ENCODE data around the gene TSHZ2.

TSHZ2 gene

DNA sequence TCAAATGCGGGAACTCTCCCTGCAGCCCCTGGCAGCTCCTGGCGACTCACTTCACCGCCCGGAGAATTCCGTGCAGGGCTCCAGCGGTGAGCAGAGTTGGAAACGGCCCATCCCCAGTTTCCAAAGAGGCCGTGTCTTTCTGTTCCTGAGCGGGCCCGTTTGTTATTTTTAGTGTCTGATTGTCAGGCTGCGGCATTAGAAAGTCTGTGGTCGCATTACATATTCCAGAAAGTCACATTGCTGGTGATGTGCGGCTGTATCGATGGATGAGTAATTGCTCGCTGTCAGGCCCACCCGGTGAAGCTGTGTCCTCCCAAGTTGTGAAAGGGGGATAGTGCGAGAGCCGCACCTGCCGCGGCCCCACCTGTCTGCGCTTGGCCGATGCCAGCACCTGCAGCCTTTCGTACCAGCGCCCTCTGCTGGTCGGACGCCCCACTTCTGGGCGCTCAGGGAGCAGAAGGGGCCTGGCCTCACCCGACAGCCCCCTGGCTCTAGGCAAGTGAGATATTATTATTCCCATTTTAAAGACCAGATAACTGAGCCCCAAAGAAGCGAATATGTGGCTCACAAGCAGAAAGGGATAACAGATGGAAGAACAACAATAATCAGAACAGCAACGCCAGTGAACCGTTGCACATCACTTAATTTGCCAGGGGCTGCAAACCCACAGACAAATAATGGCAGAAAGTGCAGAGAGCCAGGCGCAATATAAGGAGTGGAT is 244.9 kb downstream of the TSHZ2 start:
- no peaks in the 10 kb centered on the region for H3K9me3 ChIP-seq (ENCODE audit: low read length)
- no peak overlapping the region for H3K4me2 ChIP-seq (ENCODE audit: low read length)
- H3K36me3 ChIP-seq (ENCODE audit: insufficient read depth, low read length), result no peaks in the 10 kb centered on the region
- no peak overlapping the region for H3K4me3 ChIP-seq (ENCODE audit: low read depth, low read length, poor library complexity, severe bottlenecking)
- H3K9ac ChIP-seq (ENCODE audit: low read length), result no peak overlapping the region
- no peak overlapping the region for H3K27ac ChIP-seq (ENCODE audit: low read depth, low read length, poor library complexity, severe bottlenecking)
- H3K9me2 ChIP-seq (ENCODE audit: low read depth, low read length), result no peaks in the 10 kb centered on the region
- H3K27me3 ChIP-seq (ENCODE audit: insufficient read depth, low read length), result no peaks in the 10 kb centered on the region
- peaks cover 3% of the 10 kb centered on the region for H3K4me1 ChIP-seq (ENCODE audit: insufficient read depth, low read length, severe bottlenecking)
- peak; percentile 94 for TF ChIP-seq CTCF (IDR thresholded peaks at IDR 0.05; ENCODE audit: low read length)
- TF ChIP-seq EZH2 (IDR thresholded peaks at IDR 0.05; ENCODE audit: borderline replicate concordance, low read length), result no peak
- H4K20me1 ChIP-seq (ENCODE audit: insufficient read depth, low read length), result no peaks in the 10 kb centered on the region
- no peak overlapping the region for H2AFZ ChIP-seq (ENCODE audit: low read length)
- no peaks in the 10 kb centered on the region for H3F3A ChIP-seq (ENCODE audit: insufficient read depth, low read length)
- no peaks in the 10 kb centered on the region for H3K79me2 ChIP-seq (ENCODE audit: insufficient read depth, low read length)

DNA sequence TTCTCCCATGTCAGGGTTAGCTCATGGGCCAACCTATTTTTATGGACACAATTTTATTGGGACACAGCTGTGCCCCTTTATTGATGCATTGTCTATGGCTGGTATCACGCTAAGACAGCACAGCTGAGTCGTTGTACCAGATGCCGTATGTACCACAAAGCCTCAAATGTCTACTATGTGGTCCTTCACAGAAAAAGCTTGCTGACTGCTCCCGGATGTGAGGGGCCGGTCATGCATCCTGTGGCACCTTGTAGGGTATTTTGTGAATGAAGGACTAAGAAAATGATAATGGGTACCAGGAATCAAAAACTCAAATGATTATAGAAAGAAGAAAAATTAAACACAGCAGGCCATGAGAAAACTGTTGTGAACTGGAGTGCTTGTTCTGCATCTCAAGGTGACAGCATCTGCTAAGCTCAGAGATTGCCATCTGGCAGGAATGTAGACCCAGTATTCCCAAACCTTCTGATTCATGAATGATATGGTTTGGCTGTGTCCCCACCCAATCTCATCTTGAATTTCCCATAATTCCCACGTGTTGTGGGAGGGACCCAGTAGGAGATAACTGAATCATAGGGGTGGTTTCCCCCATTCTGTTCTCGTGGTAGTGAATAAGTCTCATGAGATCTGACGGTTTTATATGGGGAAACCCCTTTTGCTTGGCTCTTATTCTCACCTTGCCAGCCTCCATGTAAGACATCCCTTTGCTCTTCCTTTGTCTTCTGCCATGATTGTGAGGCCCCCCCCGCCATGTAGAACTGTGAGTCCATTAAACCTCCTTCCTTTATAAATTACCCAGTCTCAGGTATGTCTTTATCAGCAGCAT is 248.5 kb downstream of the TSHZ2 start:
- Histone ChIP-seq H3K9ac (ENCODE audit: low read length) (no peak overlapping the region), H3K4me1 (ENCODE audit: insufficient read depth, low read length, severe bottlenecking) (peaks cover 3% of the 10 kb centered on the region), H3K27me3 (ENCODE audit: insufficient read depth, low read length) (no peaks in the 10 kb centered on the region), H3K27ac (ENCODE audit: low read depth, low read length, poor library complexity, severe bottlenecking) (no peak overlapping the region), H3K4me2 (ENCODE audit: low read length) (no peak overlapping the region), H3K79me2 (ENCODE audit: insufficient read depth, low read length) (no peaks in the 10 kb centered on the region), H3K9me3 (ENCODE audit: low read length) (no peaks in the 10 kb centered on the region), H3K4me3 (ENCODE audit: low read depth, low read length, poor library complexity, severe bottlenecking) (no peak overlapping the region), H3K9me2 (ENCODE audit: low read depth, low read length) (no peaks in the 10 kb centered on the region), H4K20me1 (ENCODE audit: insufficient read depth, low read length) (no peaks in the 10 kb centered on the region), H3K36me3 (ENCODE audit: insufficient read depth, low read length) (no peaks in the 10 kb centered on the region), H2AFZ (ENCODE audit: low read length) (no peak overlapping the region), H3F3A (ENCODE audit: insufficient read depth, low read length) (no peaks in the 10 kb centered on the region)
- TF ChIP-seq CTCF (IDR thresholded peaks at IDR 0.05; ENCODE audit: low read length) (no peak), EZH2 (IDR thresholded peaks at IDR 0.05; ENCODE audit: borderline replicate concordance, low read length) (no peak)

DNA sequence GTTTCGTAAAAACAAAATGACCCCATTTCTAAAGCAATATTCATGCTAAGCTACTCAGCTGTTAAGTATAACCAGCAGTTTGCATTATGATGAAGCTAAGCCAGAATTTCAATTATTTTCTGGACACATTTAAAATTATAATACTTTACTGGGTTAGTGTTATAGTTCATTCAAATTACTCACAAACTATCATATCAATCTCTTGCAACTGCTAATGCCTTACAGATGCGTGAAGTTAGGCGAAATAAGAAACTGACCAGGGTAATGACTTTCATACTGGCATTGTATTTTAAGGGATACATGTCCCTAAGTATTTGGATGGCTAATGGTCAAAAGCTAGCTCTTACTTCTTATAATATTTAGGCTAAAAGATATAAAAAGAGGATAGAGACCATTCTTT is 249.6 kb downstream of the TSHZ2 start:
- Histone ChIP-seq H3F3A (ENCODE audit: insufficient read depth, low read length) (no peaks in the 10 kb centered on the region), H2AFZ (ENCODE audit: low read length) (no peak overlapping the region), H3K4me3 (ENCODE audit: low read depth, low read length, poor library complexity, severe bottlenecking) (no peak overlapping the region), H3K27ac (ENCODE audit: low read depth, low read length, poor library complexity, severe bottlenecking) (no peak overlapping the region), H3K4me1 (ENCODE audit: insufficient read depth, low read length, severe bottlenecking) (peaks cover 5% of the 10 kb centered on the region), H3K9me3 (ENCODE audit: low read length) (no peaks in the 10 kb centered on the region), H3K79me2 (ENCODE audit: insufficient read depth, low read length) (no peaks in the 10 kb centered on the region), H3K27me3 (ENCODE audit: insufficient read depth, low read length) (no peaks in the 10 kb centered on the region), H3K9ac (ENCODE audit: low read length) (no peak overlapping the region), H3K4me2 (ENCODE audit: low read length) (no peak overlapping the region), H4K20me1 (ENCODE audit: insufficient read depth, low read length) (no peaks in the 10 kb centered on the region), H3K36me3 (ENCODE audit: insufficient read depth, low read length) (no peaks in the 10 kb centered on the region), H3K9me2 (ENCODE audit: low read depth, low read length) (no peaks in the 10 kb centered on the region)
- TF ChIP-seq CTCF (IDR thresholded peaks at IDR 0.05; ENCODE audit: low read length), result no peak
- TF ChIP-seq EZH2 (IDR thresholded peaks at IDR 0.05; ENCODE audit: borderline replicate concordance, low read length), result no peak

Measured in OCI-LY1 (cell line).